Body of pancreas (tissue), 4 donors: Measurements from ENCODE around the gene VWA8.

Experiments used
- CTCF ChIP-seq, 7 experiments: fragments of 450-650 bp in 4 of 7; fragments of 200-600 bp in 3 of 7; sonication (generic) in 3 of 7; IDR thresholded peaks; one replicate each; pipeline ENCODE4 v1.5.1; 2016 to 2019; ENCODE audit warnings: antibody characterized with exemption in 7 of 7
- POLR2A ChIP-seq, 3 donors: fragments of 450-650 bp; IDR thresholded peaks; one replicate each; pipeline ENCODE4 v1.6.1; 2016; ENCODE audit warnings: antibody characterized with exemption in 3 of 3, mild to moderate bottlenecking in 2 of 3

- TF ChIP-seq CTCF (IDR thresholded peaks at IDR 0.05) (no peak), POLR2A (IDR thresholded peaks at IDR 0.05) (no peak)
Measured at GRCh38 chr13:41694545-41695301, 266.2 kb downstream of the VWA8 start.
